ENCODE results near the gene SPECC1L.

DNA sequence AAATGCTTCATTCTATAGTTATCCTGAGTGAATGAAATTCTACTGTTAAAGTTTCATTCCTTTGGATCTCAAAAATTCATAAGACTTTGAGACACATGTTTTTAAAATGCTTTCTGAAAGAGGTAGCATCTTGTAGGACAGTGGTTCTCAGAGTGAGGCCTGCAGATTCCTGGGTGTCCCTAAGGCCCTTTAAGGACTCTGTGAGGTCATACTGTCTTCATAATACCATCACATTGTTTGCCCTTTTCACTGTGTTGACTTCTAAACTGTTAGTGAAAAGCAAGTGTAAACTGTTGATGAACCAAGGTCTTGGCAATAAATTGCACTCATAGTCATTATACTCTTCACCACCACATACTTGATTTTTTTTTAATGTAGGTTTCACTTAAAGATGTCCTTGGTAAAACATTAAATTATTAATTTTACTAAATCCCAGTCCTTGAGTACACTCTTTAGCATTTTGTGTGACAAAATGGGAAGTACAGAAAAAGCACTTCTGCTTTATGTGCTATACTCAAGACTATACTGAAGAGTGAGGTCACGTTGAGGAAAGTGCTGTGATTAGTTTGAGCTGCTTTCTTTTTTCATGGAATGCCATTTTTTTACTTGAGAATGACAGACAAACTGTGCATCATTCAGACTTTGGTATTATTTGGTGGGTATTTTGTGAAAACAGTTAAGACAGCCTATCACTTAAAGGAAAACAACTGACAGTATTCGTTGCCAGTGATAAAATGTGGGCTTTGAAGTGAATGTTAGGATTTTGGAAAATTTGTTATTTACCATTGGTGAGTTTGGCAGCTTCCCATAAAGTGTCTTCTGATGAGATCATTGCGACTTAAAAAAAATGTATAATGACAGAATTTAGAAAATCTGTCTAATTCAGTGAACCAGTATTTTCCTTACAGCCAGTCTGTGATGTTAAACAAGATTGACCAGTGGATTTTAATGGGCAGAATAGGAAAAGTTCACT, 61.1 kb downstream of the SPECC1L start:
- TF ChIP-seq LARP7 (IDR thresholded peaks at IDR 0.05) (no peak), MAX (IDR thresholded peaks at IDR 0.05; ENCODE audit: low read depth, low read length) (no peak)
